GM19452 (cell line): ENCODE data around the gene SORCS2.

Experiments used
- ATAC-seq: cut with Tn5 transposase; IDR thresholded peaks from one replicate; pipeline ENCODE4 v1.9.1; 2021; ENCODE audit not compliant: unreplicated experiment

SORCS2 gene

DNA sequence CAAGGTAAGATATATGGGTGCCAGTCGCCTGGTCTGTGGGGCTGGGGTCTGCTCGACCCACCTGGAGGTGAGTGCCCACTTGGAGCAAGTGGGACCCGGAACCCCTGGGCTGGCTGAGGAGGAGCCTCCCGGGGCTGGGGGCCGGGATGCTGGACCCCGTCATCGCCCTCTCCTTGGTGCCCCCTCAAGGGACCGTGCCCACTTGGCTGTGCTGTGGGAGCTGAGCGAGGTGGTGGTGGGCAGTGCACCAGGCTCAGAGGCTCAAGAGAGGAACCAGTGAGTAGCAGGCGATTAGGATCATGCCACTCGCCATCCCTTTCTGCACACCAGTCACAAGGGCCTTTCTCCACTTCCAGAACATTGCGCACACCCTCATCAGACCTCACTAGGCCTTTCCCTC lies 446.2 kb downstream of the SORCS2 start:
- no peak for ATAC-seq

DNA sequence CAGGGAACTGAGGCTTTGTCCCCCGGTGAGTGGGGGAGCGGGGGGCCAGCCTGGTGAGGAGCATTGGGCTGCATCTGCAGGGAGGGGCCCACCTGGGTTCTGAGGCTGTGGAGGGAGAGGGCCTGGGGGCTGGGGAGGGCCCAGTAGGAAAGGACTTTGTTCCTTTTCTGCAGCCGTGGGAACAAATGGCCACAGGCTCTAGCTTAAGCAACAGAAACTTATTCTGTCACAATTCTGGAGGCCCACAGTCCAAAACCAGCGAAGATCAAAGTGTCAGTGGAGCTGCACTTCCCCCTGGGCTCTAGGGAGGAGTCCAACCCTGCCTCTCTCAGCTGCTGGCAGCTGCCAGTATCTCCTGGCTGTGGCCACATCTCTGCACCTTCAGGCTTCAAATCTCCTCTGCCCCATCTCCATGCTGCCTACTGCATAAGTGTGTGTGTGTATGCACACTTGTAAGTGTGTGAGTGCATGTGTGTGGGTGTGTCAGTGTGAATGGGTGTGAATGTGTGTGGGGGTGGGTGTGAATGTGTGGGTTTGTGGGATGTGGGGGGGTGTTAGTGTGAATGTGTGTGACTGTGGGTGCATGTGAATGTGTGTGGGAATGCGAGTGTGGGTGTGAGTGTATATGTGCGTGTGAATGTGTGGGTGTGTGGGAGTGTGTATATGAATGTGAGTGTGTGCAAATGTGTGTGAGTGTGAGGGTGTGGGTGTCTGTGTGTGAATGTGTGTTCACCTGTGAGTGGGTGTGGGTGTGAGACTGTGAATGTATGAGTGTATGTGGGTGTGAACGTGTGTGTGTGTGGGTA lies 446.8 kb downstream of the SORCS2 start:
- ATAC-seq: no peak

DNA sequence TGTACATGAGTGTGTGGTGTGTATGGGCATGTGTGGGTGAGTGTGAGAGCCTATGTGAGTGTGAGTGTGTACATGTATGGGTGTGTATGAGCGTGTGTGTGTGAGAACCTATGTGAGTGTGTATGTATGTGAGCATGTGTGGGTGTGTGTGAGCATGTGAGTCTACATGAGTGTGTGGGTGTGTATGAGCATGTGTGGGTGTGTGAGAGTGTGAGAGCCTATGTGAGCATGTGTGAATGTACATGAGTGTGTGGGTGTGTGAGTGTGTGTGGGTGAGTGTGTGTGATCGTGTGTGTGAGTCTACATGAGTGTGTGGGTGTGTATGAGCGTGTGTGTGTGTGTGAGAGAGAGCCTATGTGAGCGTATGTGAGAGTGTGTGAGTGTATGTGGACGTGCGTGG lies 447.8 kb downstream of the SORCS2 start:
- ATAC-seq: no peak

DNA sequence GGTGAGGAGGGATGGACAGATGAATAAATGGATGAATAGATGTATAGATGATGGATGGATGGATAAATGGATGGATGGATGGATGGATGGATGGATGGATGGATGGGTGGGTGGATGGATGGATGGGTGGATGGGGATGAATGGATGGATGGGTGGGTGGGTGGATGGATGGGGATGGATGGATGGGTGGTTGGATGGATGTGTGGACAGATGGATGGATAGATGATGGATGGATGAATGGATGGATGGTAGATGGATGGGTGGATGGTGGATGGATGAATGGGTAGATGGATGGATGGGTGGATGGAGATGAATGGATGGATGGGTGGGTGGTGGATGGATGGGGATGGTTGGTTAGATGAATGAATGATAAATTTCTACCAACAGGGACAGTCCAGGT lies 449.4 kb downstream of the SORCS2 start:
- ATAC-seq: no peak

DNA sequence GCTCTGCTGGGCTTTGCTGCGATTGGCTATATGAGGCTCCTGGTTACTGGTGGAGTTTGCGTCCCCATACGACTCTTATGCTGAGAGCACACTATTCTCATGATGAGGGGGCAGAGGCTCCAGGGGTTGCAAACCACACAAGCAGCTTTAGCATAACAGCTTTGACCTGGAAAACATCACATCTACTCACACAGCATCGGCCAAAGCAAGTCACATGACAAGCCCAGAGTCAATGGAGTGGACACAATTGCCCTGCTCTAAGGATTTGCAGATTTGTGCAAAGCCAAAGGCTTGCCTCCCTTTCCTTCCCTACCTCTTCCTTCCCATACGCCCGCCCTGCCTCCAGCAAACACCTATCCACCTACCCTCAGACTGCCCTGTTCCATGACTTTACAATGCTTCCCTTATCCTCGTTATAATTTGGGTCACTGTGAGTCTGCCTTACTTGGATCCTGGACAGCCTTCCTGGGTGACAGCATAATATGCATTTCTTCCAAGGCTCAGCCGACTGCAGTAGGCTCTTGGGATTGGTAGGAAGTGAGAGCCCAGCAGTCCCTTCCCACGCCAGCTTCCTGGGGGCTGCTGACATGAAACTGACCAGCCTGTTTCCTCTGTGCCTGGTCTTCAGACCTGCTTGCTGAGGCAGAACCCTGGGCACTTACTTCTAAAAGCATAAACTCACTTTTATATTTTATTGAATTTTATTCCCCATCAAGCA lies 450.6 kb downstream of the SORCS2 start:
- ATAC-seq: no peak

DNA sequence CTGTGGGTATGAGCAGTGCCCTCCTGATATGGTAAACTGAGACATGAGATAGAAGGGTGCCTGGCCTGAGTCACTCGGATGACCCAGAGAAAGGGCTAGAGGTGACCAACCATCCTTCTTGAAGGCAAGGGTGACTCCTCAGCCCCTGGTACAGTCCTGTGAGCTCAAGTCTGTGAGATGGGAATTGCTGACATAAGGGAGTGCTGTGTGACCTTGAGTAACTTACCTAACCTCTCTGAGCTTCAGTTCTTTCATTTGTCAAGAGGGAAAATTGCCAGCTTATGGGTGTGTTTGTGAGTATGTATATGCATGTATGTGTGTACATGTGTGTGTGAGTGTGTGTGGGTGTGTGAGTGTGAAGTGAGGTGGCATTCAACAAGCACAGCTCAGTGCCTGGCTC lies 452.8 kb downstream of the SORCS2 start:
- ATAC-seq: no peak

DNA sequence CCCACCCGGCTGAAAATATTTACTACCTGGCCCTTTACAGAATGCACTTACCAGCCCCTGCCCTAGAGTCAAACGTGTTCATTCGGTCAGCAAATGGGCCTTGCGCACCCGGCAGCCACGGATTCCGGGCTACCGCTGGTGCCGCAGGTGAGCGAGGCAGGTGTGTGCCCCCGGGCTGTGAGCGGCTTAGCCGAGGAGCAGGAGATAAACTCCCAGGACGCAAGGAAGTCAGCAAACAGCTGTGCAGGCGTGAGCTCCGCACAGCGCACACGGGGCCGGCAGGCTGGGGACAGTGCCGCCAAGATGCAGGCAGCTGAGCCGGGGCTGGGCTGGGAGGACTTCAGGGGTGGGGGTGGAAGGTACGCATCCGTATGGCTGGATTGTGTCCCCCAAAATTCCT lies 453.6 kb downstream of the SORCS2 start:
- no peak for ATAC-seq

DNA sequence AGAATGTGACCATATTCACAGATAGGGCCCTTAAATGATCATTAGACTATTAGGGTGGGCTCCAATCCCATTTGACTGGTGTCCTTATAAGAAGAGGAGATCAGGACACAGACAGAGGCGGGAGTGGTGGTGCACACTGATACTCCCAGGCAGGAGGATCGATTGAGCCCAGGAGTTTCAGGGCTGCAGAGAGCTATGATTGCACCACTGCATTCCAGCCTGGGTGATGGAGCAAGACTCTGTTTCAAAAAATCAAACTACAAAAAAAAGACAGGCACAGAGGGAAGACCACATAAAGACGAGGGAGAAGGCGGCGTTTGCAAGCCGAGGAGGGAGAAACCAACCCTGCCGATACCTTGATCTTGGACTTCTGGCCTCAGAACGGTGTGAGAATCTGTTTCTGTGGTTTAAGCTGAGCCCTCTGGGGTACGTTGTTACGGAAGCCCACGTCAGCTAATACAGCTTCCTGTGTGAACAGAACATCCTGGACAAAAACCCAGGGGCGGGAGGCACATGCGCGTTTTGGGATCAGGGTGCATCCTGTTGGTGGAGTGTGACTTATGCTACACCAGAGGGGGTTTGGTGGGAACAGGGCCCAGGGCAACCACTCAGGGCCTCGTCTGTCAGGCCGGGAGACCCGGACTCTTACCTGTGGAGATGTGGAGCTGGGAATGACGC lies 454.2 kb downstream of the SORCS2 start:
- ATAC-seq: no peak

DNA sequence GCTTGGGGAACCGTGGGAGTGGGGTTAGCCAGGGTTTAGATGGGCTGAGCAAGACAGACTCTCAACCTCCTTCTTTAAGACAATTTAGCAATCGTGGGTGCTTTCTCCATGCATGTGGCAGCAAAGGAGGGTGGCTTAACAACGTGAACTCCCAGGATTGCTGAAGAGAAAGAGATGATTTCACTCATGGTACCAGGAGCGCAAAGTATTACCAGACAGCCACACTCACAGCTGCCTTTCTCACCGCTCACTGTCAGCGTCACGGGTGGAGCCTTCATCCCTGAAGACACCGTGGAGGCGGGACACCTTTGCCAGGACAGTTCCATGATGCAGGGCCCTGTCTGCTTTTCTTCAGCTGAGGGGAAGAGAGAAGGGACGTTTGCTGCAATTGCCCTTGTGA lies 454.8 kb downstream of the SORCS2 start:
- ATAC-seq: no peak

DNA sequence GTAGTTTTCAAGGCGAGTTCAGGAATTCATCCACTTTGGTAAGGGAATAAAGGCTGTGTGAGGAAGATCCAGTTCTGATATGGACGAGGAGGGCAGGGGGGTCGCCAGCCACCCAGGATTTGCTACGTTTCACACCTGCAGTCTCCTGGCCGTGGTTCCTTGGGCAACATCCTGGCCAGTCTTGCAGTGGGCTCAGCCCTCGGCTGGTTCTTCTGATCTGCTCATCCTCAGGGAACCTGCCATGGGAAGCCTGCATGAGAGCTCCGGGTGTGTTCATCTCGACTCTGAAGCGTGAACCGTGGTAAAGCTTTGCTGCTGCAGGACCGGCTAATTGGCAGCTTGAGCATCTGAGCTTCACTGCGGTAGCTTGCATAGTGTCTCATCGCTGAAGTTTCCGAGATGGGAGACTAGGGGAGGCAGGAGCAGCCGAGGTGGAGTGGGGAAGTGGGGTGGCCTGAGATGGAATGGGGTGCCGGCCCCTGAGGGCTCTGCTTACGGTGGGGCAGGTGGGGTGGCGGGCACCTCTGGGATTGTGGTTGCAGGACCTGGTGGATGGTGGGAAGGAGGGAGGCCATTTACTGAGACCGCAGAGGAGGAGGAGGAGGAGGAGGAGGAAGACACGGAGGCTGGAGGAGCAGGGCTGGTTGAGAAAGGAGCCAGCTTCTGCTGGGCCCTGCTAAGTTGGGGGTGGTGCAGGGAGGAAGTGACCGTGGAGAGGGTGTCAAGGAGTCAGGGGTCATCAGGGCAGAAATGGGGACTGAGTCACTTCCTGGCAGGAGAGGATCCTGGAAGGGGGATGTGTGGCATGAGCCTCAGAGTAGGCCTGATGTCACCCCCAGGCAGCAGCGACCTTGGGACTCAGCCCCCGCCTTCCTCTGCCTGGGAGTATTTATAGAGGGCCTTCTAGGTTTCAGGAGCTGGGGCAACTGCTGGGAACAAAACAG lies 455.5 kb downstream of the SORCS2 start:
- ATAC-seq: no peak

DNA sequence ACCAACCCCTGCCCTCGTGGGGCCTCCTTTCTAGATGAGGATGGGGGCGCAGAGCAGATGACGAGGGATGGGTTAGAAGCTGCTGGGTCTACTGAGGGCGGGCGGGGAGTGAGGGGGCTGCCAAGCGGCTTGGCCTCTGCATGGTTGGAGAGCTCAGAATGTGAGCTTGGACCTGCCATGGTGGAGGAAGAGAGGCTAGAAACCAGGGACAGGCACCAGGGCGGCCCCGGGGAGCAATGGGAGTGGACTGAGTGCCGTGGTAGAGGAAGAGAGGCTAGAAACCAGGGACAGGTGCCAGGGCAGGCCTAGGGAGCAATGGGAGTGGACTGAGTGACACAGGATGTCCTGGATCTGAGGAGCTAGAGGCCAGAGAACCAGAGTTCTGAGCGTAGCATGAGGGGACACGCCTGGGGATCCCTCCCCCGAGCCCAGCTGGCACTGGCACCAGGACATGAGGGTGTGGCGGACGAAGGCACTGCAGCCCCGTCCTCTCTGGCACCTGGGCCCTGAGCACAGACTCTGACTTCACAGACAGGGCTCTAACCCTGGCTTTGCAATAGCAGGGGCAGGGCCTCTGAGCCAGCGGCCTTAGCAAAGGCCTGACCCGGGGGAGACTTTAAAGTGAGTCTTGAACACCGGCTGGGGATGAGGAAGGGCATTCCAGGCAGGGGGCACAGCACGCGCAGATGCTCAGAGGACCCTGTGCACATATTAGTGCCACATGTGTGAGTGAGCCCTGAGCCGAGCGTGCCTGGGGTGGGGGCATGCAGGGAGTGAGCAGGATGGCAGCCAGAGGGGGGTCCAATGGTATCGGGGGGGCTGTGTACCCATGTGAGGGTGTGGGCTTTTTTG lies 456.4 kb downstream of the SORCS2 start:
- ATAC-seq: no peak

DNA sequence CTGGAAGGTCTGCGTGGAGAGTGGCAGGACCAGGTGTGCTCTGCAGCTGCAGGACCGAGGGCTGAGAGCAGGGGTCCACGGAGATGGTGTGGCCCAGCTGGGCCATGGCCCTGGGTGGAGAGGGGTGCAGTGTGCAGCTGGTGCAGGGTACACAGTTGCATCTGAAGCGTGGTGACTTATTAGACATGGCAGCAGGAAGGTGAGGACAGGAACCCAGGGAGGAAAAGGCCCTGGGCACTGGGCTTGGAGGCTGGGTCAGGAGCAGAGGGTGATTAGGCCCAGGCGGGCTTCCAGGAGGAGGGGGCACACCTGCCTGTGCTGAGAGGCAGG lies 457.0 kb downstream of the SORCS2 start:
- no peak for ATAC-seq

DNA sequence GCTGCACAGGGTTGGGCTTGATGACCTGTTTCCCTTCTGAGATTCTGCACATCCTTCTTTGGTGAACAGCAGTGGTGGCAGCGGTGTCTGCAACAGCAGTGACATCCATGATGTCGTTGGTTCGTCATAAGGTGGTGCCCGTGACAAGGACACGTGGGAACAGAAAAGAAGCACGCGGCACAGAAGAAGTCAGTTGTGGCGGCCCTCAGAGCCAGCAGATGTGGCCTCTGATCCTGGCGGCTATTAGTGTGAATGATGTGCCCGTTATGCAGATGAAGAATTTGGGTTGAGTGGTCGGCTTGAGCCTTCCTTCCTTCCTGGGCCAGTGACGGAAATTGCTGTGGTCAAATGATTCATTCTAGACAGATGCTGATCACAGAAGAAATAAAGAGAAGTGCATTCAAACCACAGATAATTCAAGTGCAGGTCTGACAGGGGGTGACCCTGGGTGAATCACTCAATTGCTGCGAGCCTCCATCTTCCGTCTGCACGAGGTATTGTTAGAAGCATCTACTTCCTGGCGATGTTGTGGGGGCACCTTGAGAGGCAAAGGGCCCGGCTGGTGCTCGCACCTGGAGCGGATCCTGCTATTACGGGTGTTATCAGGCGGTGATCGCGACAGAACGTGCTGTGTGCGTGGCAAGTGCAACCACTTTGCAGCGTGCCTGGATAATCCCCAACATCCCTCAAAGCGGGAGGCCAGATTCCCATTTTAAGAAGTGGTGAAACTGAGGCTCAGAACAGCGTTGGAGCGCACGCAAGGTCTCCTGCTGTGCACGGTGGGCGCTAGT lies 457.6 kb downstream of the SORCS2 start:
- ATAC-seq: no peak

DNA sequence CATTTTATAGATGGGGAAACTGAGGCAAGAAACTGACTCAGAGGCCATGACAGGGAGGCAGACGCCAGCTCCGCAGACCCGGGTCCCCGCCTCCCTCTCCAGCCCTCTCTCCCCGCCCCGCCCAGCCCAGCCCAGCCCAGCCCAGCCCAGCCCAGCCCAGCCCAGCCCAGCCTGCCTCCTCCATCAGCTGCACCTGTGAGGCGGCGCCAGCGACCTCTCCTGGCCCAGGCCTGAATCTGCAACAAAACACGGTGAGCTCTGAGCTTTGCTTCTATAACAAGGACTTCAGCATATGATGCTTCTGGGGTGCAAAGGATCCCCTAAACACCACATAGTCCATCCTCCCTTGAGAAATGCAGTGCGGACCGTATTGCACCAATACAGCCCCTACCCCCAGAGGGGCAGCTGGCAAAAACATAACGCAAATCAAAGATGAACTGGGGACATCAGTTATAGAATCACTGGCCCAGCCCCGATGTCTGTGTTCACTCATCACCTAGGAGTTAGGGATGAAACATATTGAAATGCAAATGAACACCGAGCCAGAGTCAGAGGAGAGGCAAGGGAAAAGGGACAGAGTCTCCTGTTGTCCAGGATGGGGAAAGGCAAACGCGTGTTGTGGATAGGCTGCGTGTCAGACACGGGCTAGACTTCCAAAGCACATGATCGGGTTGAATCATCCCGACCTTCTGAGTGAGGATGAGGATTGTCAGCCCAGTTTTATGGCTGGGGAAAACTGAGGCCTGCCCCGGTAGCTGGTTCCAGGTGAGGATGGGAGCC lies 458.5 kb downstream of the SORCS2 start:
- ATAC-seq: no peak

DNA sequence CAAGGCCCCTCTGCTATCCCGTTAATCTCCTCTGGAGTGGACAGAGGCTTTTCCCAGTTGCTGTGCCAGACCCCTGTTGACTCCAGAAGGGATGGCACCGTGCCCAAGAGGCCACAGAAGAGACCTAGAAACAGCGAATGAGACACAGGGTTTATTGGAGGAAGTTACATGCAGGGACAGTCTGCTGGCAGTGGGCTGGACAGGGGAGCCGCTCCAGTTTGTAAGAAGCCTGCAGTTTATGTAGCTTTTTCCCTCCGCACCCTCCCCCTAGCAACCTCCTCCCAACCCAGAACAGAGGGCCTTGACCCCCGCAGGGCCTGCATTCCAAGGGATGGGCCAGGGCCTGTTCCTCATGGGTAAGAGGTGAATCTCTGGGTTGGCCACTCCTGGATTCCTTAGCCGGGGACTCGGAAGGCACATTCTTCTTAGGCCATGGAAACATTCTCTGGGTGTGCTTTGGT lies 459.2 kb downstream of the SORCS2 start:
- no peak for ATAC-seq

DNA sequence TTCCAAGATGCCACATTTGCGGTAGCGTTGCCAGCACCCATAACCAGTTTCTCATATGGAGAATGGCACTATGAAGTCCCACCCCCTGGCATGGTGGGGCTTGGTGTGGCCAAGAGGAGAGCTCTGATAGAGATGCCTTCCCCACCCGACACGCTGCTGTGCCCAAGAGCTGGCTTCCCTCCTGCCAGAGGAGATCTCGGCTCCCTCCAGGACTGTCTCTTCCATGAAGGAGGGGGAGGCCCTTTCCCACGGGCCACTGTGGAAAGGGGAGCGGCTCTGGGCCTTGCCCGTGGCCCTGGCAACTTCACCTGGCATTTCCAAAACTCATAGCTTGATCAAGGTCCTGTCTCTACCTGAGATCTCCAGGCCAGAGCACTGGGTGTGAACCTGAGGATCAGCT lies 459.7 kb downstream of the SORCS2 start:
- ATAC-seq: no peak

DNA sequence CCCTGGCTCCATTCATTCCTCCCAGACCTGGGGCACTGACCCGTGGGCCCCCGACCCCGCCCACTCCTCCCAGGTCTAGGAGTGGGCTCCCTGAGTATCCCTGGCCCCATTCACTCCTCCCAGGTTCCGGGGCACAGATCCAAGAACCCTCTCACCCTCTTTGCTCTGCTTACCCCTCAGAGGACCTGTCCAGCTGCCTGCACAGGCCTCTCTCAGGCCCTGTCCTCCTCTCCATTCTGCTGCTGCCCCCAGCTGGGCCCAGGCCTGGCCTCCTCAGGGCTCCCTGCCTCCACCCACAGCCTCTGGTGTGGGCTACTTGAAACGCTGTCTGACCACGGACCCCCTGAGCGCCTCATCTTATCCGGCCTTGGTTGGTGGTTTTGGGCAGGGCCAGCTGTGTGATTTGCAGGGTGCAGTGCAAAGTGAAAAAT lies 460.1 kb downstream of the SORCS2 start:
- no peak for ATAC-seq

DNA sequence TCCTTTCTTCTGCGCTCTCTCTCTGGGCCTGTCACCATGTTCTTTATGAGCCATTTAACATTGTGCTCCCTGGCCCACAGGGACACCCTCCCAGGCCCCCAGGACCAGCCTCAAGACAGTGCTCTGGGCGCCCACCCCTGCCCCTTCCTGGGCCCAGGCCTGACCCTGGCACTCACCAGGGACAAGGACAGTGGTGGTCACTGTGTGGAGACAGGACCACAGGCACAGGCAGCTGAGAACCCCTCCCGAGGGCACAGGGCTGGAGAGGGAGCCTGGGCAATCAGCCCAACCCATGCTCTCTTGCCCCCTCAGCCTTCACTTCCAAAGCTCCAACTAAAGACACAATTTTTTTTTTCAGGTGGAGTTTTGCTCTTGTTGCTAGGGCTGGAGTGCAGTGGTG lies 460.6 kb downstream of the SORCS2 start:
- ATAC-seq: no peak
